Activated T-cell treated with anti-CD3 and anti-CD28 coated beads for 4 hours (primary cell): ENCODE results near the gene SLCO2B1.

ENCODE experiments used
- DNase-seq: peaks from one replicate; pipeline ENCODE4 v3.0.0-alpha.2; 2020

SLCO2B1 gene

DNA sequence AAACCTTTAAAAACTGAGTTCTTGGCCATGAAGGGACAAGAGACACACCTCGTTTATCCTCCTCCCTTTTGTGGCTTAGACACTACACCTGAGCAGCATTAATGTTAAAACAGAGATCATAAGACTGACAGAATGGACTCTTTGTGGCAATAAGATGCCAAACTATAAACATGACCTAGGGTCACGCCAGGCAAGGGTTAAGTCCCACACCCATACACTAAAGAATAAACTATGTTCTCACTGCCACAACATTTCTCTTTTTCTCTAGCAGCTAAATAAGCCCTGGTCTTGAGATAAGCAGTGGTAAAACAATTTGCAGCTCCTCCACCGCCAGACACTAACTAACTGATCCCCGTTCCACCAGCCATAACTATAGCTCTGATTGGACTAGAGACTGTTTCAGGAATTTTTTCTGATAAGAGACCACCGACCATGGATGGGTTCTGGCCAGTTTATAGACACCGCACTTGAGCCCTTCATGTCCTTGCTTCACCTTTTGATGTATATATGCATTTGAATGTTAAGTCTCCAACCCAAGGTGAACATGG lies 4.9 kb upstream of the SLCO2B1 start:
- no peak for DNase-seq

GRCh38 chr11:75146711-75147110 lies 4.2 kb upstream of the SLCO2B1 start:
- no peak for DNase-seq

DNA sequence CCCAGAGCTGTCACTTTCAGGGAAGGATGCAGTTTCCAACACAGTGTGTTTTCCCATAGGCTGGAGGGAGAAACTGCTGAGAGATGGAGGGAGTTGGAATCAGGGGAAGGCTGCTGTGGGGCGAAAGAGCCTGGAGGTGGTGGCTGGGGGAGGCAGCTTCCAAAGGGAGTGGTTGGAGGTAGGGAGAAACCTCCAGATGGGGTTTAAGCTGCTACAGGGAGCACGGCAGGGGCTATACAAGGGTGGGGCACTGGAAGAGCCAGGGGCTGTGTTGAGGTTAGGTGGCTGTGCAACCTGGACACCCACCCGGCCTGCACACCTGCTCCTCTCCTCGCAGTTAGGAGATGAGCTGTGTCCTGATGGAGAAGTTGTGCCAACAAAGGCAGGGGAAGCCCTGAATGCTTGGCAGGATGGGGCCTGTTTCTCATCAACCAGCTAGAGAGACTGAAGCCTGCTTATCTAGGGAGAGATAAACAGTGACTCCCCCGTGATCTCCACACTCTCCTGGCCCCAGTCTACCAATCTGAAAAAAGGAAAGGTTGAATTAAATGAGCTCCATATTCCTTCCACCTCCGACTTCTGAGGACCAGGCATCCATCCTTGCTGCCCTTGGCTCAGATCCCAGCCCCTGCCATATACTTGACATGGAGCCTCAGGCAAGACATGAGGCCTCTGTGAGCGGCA lies 3.6 kb upstream of the SLCO2B1 start:
- DNase-seq = no peak

DNA sequence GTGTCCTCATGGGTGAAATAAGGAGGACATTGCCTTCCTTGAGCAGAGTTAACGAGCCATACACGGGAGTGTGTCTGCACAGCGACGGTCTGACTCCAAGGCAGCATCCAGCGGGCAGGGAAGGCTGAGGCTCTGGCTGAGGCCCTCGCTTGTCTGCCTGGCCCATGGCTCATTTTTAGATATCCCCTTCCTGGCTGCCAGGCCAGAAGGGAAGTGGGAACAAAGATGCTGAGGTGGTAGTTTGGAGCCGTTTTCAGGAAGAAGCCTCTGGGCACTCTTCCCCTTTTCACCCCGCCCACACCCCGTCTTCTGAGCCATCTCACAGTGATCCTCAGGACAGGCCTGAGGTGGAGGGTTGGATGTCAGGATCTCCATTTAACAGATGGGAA lies 3.0 kb upstream of the SLCO2B1 start:
- DNase-seq = no peak

DNA sequence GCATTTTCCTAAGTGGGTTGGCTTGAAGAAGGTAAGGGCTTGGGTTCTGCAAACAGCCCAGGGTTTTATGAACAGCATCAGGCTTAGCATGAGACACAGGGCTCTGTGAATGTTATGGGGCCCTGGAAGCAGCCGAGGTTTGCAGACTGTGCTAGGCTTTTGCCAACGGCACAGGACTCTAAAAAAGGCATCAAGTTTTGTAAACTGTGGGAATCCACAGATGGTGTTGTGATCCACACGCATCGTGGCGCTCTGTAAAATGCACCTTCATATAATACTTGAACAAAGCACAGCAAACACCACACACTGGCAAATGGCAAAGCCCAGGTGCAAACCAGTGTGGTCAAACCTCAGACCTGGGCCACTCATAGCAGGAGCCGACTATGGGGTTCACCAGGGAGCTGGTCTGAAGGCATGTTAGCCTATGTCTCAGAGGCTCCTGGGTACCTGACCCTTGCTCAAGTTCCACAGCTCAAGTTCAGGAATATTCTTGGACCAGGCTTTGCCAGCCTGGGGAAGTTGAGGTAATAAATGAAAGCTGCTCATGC lies 2.4 kb upstream of the SLCO2B1 start:
- no peak for DNase-seq

- DNase-seq = no peak
Measured at GRCh38 chr11:75149766-75150465, 991 bp upstream of the SLCO2B1 start.

- DNase-seq = no peak
Measured at GRCh38 chr11:75151346-75152047, 590 bp downstream of the SLCO2B1 start.

GRCh38 chr11:75152090-75152489 lies 1.2 kb downstream of the SLCO2B1 start:
- DNase-seq = no peak

DNA sequence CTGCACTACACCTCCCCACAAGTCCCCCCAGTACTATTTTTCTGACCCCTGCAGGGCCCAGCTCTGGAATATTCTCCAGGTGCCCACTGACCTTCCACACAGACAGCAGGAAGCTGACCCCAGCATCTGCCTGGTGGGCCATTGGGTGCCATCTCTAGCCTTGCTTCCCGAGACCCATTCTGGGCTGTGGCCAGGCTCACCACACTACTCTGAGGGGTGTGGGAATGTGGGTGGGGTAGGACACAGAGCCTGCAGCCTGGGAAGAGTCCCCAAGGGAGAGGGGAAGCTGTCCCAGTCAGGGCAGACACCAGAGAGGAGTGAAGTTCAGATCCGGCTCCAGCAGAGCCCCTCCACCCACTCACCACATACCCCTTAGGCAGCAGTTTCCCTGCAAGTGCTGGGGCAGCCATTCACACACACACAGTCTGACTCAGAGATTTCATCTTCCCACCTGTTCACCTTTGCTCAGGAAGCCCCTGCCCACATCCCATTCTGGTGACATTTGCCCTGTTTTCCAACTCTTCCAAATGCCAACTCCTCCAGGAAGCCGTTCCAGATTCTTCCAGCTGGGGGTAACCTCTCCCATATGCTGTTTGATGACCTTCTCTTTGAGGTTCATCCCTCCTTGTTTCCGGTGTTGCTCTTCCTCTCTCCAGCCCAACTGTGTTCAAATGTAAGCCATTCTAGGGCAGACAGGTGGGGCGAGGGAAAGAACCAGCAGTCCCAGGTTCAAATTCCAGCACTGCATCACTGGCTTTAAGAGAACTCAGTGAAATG lies 1.9 kb downstream of the SLCO2B1 start:
- DNase-seq = no peak

- DNase-seq = no peak
Measured at GRCh38 chr11:75154646-75155569, 4.0 kb downstream of the SLCO2B1 start.

DNA sequence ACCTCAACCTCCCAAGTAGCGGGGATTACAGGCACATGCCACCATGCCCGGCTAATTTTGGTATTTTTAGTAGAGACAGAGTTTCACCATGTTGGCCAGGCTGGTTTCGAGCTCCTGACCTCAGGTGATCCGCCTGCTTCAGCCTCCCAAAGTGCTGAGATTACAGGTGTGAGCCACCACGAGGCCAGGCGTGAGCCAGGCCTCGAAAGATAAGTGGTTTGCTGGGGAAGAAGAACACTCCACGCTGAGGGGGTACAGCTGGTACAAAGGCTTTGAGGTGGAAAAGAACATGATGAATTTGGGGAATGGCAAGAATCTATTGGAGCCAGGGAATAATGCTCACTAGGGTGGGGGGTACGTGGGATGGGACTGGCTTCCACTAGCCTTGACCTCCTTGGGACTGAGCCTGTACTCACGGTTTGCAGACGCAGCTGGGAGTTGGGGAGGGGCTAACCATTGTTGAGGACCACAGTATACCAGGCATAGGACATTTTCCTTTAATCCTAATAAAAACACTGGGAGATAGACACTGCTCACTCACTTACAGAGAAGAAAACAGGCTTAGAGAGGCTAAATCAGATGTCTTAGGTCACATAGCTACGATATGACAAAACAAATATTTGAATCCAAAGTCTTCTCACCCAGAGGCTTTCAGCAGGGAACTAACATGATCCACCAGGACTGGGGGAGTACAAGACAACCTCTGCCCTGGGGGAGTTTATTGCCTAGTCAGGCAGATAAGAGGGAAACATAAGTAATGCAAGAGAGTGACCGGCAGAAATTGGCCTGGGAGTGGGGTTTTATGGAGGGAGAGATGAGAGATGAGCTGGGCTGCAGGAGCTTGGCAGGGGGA lies 4.9 kb downstream of the SLCO2B1 start:
- no peak for DNase-seq

GRCh38 chr11:75158241-75158640 lies 7.3 kb downstream of the SLCO2B1 start:
- no peak for DNase-seq

DNA sequence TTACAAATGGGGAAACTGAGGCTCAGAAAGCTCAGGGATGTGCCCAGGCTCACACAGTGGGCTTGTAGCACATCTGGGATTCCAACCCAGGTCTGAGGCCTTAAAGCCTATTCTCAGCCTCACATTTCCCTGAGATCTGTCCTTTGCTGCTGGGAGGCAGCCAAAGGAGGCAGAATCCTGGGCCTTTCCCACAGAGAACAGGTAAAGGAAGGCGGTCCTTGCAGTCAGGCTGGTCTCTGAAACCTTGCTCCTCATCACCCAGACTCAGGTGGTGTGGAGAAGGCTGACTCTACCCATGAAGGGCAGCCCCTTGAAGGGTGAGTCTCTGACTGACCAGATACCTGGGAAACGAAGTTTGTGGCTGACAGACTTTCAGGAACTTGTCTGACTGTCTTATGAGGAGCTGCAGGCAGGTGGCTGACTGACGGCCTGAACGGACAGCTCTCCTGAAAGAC lies 7.8 kb downstream of the SLCO2B1 start:
- no peak for DNase-seq

DNA sequence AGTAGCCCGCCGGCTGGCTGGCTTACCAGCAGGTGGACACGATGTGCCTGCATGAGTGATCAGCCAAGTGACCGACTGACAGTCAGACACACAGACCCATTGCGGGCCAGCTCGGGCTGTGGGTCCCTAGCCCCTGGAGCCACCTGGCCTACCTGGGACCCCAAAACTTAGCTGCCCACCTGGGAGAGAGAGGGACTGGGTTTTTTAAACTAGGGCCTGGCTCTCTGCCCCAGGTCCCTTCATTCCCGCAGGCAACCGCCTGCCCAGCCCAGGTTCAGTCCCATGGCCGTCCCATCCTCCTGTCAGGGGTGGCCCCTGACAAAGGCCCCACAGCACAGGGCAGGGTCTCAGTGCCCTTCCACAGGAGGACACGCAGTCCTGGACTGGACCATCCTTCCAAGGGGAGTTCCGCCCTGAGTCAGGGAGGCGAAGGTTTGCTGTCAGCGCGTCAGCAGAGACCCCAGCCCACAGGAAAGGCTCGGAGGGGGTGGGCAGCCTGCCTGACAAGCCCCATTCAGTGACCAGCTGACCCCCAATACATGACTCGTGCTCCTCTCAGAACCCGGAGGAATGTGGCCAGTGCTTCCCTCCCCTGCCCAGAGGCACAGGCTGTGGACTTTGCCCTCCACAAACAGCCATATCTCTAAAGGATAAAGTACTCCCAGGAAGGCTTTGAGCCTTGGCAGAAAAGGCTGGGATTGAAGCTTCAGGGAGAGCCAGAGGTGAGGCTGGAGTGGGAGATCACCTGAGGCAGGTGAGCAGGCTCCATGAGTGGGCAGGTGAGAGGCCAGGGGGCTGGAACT lies 8.4 kb downstream of the SLCO2B1 start:
- DNase-seq = no peak

DNA sequence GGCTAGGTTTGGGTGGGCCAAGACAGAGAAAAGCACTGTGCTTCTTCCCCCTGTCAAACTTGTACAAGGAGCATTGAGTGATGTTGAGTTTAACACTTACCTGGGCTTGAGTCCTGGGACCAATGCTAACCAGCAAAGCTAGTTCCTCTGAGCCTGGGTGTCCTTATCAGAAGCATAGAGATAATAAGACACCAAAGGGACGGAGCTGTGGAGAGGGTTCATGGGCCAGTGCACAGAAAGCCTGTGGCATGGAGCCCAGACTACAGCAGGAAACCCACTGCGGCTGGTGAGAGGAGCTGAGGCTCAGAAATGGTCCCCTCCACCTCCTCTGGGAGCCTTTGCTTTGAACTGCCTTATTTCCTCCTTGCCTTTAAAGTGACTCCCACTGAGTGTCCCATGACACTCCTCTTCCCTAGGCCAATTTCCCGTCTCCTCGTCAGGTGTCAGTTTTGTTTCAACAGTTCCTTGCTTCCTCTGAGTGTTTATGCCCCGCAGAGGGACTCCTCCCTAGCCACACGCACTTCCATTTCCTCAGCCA lies 9.4 kb downstream of the SLCO2B1 start:
- no peak for DNase-seq

DNA sequence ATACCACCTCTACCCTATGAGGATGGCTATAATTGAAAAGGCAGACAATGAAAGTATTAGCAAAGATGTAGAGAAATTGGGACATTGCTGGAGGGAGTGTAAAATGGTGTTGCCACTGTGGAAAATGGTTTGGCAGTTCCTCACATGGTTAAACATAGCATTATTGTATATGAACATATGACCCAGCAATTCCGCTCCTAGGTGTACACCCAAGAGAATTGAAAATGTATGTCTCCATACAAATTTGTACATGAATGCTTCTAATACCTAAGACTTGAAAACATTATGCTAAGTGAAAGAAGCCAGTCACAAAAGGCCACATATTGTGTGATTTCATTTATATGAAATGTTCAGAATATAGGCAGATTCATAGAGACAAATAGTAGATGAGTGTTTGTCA lies 10.0 kb downstream of the SLCO2B1 start:
- no peak for DNase-seq

DNA sequence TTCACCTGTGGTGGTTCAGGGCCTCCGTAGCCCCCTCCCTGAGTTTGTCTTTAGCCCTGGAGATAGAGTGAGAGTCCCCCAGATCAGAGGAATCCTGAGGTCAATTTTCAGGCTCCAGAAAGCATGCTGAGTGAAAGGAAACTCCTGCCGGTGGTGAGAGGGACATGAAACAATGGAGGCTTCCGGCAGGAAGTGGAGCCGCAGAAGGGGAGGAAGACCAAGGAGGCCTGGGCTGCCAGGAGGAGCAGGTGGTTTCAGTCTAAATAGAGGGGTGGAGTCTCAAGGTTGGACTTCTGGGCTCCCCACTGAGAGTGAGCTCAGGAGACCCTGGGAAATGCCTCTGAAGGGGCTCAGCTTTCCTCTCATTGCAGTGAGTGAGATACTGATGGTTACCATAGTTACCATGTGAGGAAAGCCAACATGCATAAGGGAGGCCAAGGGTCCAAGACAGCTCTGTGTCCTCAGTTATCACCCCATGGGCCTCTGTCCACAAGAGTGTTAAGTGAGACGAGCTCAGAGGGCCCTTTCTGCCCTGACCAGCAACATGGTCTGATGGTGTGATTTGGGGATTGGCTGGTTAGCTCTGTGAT lies 10.7 kb downstream of the SLCO2B1 start:
- DNase-seq = no peak

- DNase-seq = no peak
Measured at GRCh38 chr11:75162954-75163353, 12.0 kb downstream of the SLCO2B1 start.
